Epithelial cell of esophagus (primary cell): Measurements from ENCODE around the gene ZKSCAN4.

Experiments used
- DNase-seq: peaks from one replicate; pipeline ENCODE4 v3.0.0; 2010; ENCODE audit warnings: low read depth
- H3K4me3 ChIP-seq: 2 replicates; pipeline ENCODE4 v1.5.1; 2011; ENCODE audit warnings: mild to moderate bottlenecking, low read length, control low read depth
- CTCF ChIP-seq: IDR thresholded peaks from 2 replicates; pipeline ENCODE4 v1.5.1; 2011; ENCODE audit warnings: low read depth, mild to moderate bottlenecking, low read length, control low read depth, inconsistent platforms; ENCODE audit not compliant: insufficient read depth; ENCODE audit errors: missing control alignments

ZKSCAN4 gene

GRCh38 chr6:28235912-28236452, 16.1 kb downstream of the ZKSCAN4 start:
- no peak for DNase-seq
- H3K4me3 ChIP-seq: no peak overlapping the region
- TF ChIP-seq CTCF: no peak

- H3K4me3 ChIP-seq: no peak overlapping the region
- TF ChIP-seq CTCF: no peak
- no peak for DNase-seq
These were observed 19.3 kb downstream of the ZKSCAN4 start for GRCh38 chr6:28232785-28233184.

GRCh38 chr6:28226460-28226859, 25.6 kb downstream of the ZKSCAN4 start:
- H3K4me3 ChIP-seq: no peak overlapping the region
- TF ChIP-seq CTCF: no peak

GRCh38 chr6:28225056-28225834, 26.8 kb downstream of the ZKSCAN4 start, which contains the start of gene ZSCAN9:
ZSCAN9 (plus strand) TSS chr6:28225275; CDS start chr6:28227085, 1,810 bp downstream.
- DNase-seq: peak; percentile 77
- no peak for TF ChIP-seq CTCF
- H3K4me3 ChIP-seq: peak within 1 kb of the TSS; percentile 83

More at GRCh38 chr6:28226460-28226859, 25.6 kb downstream of the ZKSCAN4 start:
- DNase-seq: no peak

- no peak for DNase-seq
- no peak for TF ChIP-seq CTCF
- peak overlapping the region; percentile 83 for H3K4me3 ChIP-seq
These were observed 27.7 kb downstream of the ZKSCAN4 start for GRCh38 chr6:28224131-28225055.

- no peak for DNase-seq
- no peak for TF ChIP-seq CTCF
- no peak overlapping the region for H3K4me3 ChIP-seq
These were observed 31.6 kb downstream of the ZKSCAN4 start for GRCh38 chr6:28220257-28221133.
